Fibroblast of the aortic adventitia (primary cell): ENCODE measurements around the gene SLC9A1. TPM values are rescaled to one million over a fixed set of nuclear protein-coding genes. Genes with fewer than 3 reads are reported as not detected.
A peak's percentile ranks its signal among the peaks of the same experiment; 100 is the strongest.

ENCODE experiments used
- DNase-seq: peaks from one replicate; pipeline ENCODE4 v3.0.0-alpha.2; 2010; ENCODE audit warnings: low read depth
- H3K4me3 ChIP-seq: 2 replicates; pipeline ENCODE4 v1.5.1; 2011; ENCODE audit warnings: low read depth, mild to moderate bottlenecking, control low read depth, low read length, moderate library complexity
- total RNA-seq: library from RNA; depleted of rRNA; stranded (reverse); fragments of >200 nt; gene quantifications from 2 replicates; pipeline ENCODE4 v1.2.3, GENCODE V29; 2012; ENCODE audit warnings: low replicate concordance
- TF ChIP-seq, protein P1 (sequence below): IDR thresholded peaks from 2 replicates; pipeline ENCODE4 v1.5.1; 2011; ENCODE audit warnings: mild to moderate bottlenecking, low read length, control low read depth, inconsistent platforms; ENCODE audit not compliant: insufficient read depth

SLC9A1 gene
- total RNA-seq, 1 donor, result 7.4 TPM

DNA sequence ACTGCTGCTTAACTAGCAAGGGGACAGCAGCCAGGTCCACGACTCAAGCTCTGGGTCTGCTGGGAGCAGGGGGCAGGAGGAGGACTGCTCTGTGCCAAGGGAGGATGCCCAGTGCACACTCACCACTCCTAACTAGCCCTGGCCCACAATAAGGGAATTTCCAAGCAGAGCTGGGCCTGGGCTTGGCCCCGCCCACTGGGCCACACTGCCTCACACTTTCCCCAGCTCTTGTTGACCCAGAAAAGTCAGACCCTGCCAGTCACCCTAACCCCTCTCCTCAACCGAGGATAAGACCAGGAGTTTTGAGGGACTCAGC is 18.7 kb downstream of the SLC9A1 start:
- TF ChIP-seq, protein P1, sequence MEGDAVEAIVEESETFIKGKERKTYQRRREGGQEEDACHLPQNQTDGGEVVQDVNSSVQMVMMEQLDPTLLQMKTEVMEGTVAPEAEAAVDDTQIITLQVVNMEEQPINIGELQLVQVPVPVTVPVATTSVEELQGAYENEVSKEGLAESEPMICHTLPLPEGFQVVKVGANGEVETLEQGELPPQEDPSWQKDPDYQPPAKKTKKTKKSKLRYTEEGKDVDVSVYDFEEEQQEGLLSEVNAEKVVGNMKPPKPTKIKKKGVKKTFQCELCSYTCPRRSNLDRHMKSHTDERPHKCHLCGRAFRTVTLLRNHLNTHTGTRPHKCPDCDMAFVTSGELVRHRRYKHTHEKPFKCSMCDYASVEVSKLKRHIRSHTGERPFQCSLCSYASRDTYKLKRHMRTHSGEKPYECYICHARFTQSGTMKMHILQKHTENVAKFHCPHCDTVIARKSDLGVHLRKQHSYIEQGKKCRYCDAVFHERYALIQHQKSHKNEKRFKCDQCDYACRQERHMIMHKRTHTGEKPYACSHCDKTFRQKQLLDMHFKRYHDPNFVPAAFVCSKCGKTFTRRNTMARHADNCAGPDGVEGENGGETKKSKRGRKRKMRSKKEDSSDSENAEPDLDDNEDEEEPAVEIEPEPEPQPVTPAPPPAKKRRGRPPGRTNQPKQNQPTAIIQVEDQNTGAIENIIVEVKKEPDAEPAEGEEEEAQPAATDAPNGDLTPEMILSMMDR, result no peak
- DNase-seq, result peak; percentile 41
- no peak overlapping the region for H3K4me3 ChIP-seq

DNA sequence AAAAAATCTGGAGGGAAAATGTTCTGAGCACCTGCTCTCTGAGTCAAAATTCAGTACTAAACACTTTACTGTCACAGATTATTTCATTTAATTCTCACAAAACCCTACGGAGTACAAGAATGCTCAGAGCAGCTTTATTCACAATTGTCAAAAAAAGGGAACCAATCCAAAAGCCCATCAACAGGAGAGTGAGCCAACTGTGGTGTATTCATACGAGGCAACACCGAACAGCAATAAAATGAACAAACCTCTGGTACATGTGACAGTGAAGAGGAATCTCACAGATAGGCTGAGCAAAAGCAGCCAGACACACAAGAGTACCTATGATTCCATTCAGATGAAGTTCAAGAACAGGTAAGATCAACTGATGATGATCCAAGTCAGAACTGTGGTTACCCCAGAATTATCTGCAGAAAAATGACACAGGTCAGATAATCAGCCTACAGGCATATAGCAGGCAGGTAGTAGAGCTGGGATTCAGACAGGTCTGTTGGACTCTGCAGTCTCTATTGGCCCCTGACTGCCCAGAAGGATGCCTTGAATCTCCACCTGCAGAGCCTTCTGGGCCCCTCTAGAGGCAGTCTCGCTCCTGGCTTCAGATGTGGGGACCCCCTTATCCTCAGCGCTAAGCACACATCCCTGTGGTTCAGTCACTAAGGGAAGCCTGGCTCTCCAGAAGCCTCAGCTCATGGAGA is 19.2 kb downstream of the SLC9A1 start:
- no peak for DNase-seq
- H3K4me3 ChIP-seq, result no peak overlapping the region
- TF ChIP-seq, protein P1, result no peak

DNA sequence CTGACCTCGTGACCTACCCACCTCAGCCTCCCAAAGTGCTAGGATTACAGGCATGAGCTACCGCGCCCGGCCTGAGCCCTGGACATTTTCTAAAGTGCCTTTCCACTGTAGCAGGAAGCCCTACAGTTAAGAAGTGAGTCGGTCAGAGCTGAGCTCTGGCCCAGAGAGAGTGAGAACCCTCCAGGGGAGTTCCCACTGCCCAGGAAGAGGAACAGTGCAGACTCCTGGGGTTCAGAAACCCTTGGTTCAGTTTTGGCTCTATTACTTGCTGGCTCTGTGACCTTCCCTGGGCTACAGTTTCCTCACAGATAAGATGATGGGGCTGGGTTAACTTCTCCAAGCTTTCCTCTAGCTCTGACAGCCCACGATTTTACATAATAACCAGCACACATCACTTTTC is 20.9 kb downstream of the SLC9A1 start:
- TF ChIP-seq, protein P1, result no peak
- no peak overlapping the region for H3K4me3 ChIP-seq
- peak; percentile 32 for DNase-seq

DNA sequence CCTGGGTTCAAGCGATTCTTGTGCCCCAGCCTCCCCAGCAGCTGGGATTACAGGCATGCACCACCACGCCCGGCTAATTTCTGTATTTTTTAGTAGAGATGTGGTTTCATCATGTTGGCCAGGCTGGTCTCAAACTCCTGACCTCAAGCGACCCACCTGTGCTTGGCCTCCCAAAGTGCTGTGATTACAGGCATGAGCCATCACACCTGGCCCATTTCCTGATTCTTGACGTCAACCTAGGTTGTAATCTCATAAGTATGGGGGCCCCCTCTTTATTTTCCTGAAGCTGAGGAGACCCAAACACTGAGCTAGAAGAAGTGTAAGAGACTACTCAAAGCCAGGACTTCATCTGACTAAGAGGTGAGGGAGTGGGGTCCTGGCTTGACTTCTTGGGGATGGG is 21.8 kb downstream of the SLC9A1 start:
- TF ChIP-seq, protein P1, result no peak
- DNase-seq, result no peak
- H3K4me3 ChIP-seq, result no peak overlapping the region

DNA sequence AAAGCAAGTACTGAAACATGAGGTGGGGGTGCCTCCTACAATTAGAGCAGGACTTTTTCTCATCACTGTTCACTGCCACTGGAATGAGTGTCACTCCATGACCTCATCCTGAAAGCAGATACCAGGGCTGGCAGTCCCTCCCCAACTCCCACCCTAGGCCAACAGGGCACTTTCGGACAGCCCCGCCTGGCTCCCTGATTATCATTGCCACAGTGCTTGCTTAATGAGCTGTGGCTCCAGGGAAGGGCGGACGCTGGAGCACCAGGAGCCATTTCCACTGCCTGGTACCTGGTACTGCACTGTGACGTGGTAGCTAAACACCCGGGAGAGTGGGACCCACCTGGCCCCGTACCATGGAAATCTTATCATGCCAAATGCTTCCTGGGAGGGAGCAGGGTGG is 22.3 kb downstream of the SLC9A1 start:
- no peak overlapping the region for H3K4me3 ChIP-seq
- no peak for DNase-seq
- TF ChIP-seq, protein P1, result no peak

DNA sequence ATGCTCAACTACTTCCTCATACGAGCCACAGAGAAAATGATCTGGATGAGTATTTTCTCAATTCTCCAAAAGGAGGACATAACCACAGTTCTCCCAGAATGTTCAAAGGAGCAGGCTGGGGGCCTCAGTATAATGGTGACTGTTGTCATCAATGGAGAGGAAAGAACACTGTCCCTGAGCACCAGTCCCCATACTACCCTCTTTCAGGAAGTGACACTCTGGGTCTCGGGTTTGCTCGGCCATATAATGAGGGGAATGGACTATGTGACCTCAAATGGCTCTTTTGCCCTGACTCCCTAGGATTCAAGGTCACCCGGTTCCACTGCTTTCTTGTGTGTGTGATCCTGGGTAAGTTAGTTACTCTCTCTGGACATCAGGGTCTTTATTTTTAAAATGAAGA is 22.8 kb downstream of the SLC9A1 start:
- no peak overlapping the region for H3K4me3 ChIP-seq
- TF ChIP-seq, protein P1, result no peak
- no peak for DNase-seq

DNA sequence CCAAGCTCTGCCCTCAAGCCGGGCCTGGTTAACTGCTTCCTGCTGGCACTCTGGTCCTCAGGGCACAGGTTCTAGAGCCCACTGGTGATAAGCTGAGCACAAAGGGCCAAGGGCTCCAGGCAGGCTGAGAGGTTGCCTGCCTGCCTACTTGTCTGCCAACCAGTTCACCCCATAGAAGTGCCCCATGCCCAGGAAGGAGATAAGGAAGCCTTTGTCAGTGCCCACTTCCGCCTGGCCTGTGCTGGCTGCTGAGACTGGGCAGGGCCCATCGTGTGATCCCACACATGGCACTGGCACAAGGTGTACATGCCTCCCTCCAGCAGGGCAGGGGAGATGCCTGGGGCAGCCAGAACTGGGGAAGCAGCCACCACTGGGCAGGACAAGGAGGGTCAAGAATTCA is 24.1 kb downstream of the SLC9A1 start:
- no peak overlapping the region for H3K4me3 ChIP-seq

More for the DNA sequence above, 24.1 kb downstream of the SLC9A1 start:
- TF ChIP-seq, protein P1, result no peak
- no peak for DNase-seq
